Stimulated activated CD4-positive, alpha-beta T cell treated with anti-CD3 and anti-CD28 coated beads, Interleukin-4, amount 100 ng/mL, for 48 hours (primary cell): ENCODE results near the gene FRMD4A.

Experiments
- DNase-seq, 2 donors: peaks; one replicate each; pipeline ENCODE4 v3.0.0-alpha.2; 2020; ENCODE audit warnings: low read depth in 2 of 2

Gene FRMD4A

DNA sequence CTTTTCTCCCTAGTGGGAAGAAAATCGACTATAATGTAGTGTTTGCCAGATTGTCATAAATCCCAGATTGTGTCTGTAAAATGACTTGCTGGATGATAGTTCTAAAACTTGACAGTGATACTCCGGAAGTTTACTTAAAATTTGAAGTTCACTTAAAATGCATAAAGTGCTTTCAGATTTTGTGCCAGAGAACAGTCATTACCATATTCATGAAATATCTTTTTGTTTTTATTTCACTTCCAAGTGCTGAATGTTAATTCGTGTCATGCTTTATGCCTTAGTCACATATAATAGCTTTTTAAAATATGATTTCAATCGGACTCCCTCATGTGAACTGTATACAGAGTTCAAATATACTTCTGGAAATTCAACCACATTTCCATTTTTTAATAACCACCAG, 713.6 kb downstream of the FRMD4A start:
- DNase-seq = no peak

- no peak for DNase-seq
These were observed 714.9 kb downstream of the FRMD4A start for GRCh38 chr10:13615650-13616300.

DNA sequence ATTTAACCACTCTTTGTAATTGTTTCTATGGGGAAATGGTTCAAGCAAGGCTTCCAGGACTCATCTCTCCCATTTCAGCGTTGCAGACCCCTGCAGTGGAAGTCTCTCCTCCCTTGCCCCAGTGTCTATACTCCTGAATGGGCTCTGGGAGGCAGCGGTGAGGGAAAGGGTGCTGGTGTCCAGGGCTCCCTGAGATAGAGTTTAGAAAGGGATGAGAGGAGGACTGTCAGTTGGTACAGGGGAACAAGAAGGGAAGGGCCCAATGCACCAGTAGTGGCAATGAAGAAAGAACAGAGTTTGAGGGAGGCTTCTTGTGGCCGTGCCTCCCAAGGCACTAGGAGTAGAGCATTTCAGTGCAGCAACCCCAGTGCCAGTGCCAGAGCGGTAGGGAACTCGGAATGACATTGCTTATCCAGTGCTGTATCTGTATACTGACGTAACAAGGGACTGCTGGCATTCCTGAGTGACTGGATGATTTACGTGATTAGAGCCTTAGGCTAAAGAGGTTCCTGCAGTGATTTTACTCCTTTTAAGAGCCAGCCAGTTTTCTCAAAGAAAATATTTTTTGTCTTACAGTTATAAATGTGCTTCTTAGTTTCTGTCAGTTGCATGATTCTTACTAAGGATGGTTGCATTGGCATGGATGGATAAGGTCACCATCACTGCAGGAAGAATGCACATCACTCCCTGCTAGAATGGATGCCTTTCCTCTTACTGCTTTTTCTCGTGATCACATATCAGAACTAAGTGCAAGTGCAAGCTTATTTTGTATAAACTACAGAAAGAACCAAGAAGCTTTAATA, 716.0 kb downstream of the FRMD4A start:
- no peak for DNase-seq

- no peak for DNase-seq
These were observed 717.2 kb downstream of the FRMD4A start for GRCh38 chr10:13613519-13613918.

DNA sequence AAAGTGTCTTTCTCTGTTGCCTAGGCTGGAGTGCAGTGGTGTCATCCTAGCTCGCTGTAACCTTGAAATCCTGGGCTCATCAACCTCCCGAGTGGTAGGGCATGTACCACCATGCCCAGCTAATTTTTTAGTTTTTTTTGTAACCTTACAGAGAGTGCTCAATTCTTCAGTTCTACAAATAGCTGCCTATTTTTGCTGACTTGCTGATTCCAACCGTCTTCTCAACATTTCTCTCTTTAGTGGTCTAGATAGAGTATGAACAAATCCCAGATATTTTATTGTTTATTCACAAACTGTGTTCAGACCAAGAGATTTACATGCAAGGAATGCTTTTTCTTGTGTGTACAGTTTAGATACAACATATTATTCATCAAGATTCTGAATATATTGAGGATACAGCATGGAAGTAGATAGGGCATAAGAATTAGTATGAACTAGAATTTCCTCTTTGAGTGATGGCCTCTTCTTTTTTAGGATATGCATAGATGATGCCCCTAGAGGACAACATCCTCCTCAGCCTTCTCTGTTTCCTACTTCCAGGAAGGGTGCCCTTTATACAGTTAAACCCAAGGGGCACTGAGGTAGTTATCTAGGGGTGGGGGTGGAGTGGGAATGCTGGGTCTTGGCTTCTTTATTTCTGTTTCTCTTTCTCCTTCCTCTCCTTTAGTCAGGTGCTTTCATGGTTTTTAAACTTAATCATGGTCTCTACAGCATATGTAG, 717.9 kb downstream of the FRMD4A start:
- no peak for DNase-seq

- no peak for DNase-seq
These were observed 722.4 kb downstream of the FRMD4A start for GRCh38 chr10:13608246-13608853.

GRCh38 chr10:13604357-13605040, 726.2 kb downstream of the FRMD4A start:
- DNase-seq = no peak

GRCh38 chr10:13597909-13598308, 732.8 kb downstream of the FRMD4A start:
- no peak for DNase-seq

- DNase-seq = no peak
These were observed 736.1 kb downstream of the FRMD4A start for GRCh38 chr10:13594641-13595040.
